ENCODE data around the gene GAL3ST3.

GRCh38 chr11:66044757-66045156, 4.2 kb downstream of the GAL3ST3 start:
- TF ChIP-seq POLR2A (IDR thresholded peaks at IDR 0.05) = no peak
- TF ChIP-seq, protein P1, sequence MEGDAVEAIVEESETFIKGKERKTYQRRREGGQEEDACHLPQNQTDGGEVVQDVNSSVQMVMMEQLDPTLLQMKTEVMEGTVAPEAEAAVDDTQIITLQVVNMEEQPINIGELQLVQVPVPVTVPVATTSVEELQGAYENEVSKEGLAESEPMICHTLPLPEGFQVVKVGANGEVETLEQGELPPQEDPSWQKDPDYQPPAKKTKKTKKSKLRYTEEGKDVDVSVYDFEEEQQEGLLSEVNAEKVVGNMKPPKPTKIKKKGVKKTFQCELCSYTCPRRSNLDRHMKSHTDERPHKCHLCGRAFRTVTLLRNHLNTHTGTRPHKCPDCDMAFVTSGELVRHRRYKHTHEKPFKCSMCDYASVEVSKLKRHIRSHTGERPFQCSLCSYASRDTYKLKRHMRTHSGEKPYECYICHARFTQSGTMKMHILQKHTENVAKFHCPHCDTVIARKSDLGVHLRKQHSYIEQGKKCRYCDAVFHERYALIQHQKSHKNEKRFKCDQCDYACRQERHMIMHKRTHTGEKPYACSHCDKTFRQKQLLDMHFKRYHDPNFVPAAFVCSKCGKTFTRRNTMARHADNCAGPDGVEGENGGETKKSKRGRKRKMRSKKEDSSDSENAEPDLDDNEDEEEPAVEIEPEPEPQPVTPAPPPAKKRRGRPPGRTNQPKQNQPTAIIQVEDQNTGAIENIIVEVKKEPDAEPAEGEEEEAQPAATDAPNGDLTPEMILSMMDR (IDR thresholded peaks at IDR 0.05) = no peak
